GM18858 (cell line): ENCODE results near the gene CABYR.

Experiments used
- ATAC-seq: cut with Tn5 transposase; IDR thresholded peaks from one replicate; pipeline ENCODE4 v1.9.1; 2021; ENCODE audit not compliant: unreplicated experiment

Gene CABYR, protein sequence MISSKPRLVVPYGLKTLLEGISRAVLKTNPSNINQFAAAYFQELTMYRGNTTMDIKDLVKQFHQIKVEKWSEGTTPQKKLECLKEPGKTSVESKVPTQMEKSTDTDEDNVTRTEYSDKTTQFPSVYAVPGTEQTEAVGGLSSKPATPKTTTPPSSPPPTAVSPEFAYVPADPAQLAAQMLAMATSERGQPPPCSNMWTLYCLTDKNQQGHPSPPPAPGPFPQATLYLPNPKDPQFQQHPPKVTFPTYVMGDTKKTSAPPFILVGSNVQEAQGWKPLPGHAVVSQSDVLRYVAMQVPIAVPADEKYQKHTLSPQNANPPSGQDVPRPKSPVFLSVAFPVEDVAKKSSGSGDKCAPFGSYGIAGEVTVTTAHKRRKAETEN

DNA sequence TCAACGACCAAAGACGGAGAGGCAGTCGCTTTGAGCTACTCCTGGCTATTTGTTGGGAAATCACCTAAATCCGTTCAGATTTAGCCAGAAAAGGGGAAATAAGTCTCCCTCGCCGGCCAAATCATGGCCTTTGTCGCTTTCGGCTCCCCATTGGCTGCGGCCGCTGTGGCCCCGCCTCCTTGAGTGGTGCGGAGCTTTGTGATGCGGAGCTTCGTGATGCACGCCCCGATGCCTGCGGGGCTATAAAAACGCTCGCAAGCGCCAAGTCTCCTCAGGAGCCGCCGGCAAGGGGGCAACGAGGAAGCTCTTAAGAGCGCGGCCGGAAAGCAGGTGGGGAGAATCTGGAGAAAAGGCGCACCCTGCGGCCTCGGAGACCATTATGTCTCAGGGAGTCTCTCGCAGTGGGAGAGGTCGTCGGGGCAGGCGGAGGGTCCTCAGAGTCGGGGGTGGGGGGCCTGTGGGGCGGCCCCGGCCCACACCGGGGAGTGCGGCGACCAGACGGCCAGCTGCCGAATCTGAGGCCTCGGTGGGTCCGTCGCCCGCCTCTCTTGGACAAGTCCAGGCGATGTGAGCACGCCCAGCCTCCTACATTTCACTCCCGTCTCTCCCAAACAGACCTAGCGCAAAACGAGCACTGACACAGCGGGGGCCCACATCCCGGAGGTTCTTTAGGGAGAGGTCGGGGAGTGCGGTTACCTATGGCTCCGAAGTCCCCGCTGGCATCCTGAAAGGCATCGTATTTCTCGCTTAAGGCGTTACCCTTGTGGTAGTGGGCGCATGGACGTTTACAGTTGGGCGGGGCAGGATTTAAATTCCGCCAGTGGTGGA, at the start of gene CABYR:
Gene CABYR (plus strand): TSS at position 274 of the 828 bp plus-strand sequence. CDS start 4,053 bp downstream, outside the sequence.
- peak; percentile 74 for ATAC-seq

DNA sequence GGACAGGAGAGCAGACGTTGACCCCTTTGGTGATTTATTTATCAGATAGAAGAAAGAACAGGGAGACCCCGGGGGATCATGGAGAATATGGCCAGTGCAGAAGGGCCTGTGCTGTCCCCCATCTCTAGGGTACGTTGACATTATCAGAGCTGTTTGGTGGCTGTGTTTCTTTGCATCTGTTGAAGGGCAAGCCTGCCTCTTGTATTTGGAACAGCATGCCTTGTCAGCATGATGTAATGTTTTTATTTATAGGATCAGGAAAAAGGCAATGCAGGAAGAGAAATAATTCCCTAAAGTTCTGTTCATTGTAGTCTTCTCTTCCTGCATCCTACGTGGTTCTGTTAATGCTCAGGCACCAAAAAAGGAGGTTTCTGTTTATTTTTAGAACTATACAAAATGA, 49.8 kb upstream of the CABYR start:
- no peak for ATAC-seq

DNA sequence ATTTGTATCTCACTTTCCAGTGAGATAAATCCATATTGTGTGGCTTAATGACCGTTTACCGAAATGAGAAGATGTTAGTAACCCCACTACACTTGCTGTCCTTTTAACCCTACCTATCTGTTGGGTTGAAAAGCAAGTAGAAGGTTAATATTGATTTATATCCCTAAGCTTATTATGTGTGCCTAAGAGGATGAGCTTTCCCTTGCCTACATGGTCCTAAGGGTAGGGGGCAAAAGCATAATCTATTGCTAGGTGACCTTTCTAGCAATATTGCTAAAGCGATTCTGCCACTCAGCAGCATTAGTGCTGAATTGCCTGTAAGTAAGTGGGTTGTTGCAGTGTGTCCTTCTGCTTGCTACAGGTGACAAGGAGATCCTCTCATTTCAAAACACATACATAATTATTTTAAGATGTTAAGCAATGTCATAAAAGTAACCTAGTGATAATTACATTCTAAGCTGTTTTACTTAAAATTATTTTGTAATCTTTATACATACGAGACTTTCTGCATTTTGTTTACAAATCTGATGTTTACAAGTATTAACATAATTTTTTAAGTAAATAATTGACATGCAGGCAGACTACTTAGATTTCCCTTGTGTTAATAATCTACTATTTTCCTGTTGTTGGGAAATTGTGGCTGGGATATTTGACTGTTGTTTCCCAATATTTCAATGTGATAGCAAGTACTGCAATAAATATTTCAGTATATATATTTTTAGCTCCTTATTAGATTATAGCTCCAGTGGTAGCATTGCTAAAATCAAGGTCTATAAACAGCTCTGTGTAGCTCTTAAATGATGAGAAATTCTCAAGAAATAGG, 49.1 kb upstream of the CABYR start:
- no peak for ATAC-seq

DNA sequence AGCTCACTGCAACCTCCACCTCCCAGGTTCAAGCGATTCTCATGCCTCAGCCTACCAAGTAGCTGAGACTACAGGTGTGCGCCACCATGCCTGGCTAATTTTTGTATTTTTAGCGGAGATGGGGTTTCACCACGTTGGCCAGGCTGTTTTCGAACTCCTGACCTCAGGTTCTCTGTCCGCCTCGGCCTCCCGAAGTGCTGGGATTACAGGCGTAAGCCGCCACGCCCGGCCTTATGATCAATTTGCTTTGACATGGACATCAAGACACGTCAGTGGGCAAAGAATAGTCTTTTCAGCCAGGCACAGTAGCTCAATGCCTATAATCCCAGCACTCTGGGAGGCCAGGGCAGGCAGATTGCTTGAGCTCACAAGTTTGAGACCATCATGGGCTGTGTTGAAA, 48.0 kb upstream of the CABYR start:
- no peak for ATAC-seq

DNA sequence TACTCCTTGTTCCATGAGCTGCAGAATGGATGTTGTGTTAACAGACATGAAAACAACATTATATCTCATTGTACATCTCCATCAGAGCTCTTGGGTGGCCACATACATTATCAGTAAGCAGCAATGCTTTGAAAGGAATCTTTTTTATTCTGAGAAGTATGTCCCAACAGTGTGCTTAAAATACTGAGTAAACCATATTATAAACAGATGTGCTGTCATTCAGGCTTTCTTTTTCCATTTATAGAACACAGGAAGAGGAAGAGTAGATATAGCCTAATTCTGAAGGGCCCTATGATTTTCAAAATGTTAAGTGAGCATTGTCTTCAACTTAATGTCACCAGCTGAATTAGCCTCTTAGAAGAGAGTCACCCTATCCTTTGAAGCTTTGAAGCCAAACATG, 44.3 kb upstream of the CABYR start:
- no peak for ATAC-seq

DNA sequence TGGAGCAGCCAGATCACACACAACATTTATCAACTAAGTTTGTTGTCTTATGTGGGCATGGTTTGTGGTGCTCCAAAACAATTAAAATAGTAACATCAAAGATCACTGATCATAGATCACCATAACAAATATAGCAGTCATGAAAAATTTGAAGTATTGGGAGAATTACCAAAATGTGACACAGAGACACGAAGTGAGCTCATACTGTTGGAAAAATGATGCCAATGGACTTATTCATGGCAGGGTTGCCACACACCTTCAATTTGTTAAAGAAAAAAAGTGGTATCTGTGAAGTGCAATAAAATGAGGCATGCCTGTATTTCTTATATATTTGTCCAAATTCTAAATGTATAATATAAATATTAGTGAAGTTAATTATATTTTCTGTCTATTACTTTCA, 42.9 kb upstream of the CABYR start:
- no peak for ATAC-seq

DNA sequence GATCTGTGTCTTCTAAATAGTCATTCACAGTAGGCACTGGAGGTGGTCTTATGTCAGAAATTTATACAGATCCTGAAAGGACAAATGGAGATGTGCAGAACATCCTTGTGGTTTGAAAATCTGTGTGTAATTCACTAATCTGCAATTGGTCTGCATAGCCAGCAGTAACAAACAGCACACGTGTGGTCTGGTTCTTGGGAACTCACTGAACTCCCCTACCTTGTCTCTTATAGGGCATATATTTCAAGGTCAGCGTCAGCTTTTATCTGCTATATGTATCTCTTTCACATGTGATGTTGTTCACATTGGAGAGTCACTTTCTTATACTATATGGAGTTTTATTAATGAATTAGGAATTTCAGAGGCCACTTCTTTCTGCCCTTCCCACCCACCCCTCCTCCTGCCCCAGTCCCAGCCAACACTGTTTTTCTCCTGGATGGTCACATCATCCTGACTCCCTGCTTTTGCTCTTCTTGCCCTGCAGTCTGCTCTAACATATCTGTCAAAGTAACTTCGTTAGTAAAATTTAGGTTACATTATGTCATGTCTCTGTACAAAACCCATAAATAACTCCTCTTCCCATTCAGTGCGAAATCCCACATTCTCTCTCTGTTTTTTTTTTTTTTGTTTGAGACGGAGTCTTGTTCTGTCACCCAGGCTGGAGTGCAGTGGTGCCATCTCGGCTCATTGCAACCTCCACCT, 35.4 kb upstream of the CABYR start:
- ATAC-seq: no peak

DNA sequence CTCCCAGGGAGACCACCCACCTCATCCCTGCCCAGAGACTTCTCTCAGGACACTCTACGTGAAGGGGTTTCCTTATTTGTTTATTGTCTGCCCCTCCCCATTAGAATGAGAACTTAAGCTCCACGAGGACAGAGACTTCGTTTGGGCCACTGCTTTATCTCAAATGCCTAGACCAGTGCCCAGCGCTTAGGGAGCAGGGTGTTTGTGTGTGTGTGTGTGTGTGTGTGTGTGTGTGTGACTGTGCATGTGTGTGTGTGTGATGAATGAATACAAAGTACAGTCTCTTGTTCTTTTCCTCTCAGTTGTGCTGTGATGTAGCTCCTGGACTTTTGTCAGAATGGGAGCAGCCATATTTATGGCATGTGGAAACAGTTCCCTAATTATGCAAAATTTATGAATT, 34.4 kb upstream of the CABYR start:
- no peak for ATAC-seq

DNA sequence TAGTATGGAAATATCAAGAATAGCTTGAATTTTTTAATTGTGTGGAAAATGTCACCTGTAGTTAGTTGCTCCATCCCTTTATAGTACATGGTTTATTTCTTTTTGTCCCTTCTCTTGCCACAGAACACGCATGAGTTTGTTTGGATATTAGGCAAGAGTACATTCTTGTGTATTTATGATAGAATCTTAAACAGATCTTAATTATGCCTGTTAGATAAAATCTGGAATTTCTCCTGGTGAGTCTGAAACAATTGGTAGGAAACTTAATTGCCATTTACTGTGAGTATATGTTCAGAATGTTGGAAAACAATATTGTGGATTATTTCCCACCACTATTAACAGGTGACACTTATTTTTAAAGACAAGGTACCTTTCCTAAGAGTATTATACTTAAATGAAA, 30.2 kb upstream of the CABYR start:
- no peak for ATAC-seq

DNA sequence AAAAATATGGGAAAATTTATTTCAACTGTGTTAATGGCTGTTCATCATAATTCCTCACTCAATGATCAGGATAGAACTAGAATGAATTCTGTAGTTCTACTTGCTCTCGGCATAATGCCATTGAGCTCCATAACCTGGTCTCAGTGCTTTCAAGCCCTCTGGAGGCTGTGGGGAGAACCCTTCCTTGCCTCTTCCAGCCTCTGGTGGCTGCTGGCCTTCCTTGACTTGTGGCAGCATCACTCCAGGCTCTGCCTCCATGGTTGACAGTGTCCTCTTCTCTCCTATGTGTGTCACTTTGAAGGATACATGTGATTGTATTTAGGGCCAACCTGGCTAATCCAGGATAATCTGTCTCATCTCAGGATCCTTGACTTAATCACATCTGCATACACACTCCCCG, 26.9 kb upstream of the CABYR start:
- no peak for ATAC-seq

DNA sequence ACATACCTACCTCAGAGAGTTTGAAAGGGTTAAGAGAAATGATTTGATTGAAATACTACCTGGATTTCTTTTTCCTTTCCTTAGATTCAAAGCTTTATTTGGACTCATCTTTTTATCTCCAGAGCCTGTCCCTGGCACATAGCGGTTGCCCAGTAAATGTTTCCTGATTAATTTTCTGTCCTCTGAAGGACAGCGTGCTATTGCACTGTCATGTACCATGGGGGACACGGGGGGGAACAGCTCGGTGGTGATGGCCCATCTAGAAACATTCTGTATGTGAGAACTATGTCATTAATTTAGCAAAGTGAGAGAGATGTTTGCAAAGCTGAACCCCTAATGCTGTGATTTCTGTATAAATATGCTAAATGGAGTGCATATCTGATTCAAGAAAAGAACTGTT, 26.4 kb upstream of the CABYR start:
- ATAC-seq: no peak

DNA sequence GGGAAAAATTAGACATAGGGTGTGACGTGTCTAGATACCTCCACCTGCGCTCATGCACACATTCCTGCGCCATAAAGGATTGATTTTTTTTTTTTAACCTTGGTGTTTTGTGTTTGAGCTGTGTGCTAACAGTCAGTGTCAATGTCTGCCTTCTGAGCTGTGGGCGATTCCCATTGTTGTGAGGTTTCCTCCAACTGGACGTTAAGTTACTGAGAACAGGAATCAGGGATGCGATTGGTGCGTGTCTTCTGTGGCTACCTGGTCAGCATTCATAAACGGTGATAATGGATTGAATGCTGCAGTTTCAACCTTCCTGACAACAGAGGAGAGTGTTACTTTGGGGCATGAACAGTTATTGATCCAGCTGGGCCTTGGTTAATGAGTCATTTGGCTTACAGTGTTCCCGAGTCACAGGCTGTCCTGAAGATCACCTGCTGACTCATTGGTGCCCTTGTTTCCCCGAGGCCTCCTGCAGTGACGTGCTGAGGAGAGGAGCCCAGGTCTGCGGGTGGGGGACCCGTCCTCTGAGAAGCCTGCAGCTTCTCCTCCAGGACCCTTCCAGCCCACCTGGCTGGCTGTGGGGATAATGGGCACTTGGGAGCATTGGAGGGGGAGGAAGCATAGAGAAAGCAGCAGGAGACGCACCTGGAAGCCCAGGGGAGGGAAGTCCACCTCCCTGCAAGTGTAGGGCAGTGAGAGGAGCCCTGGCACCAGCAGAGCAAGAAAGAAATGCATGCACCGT, 25.8 kb upstream of the CABYR start:
- no peak for ATAC-seq

DNA sequence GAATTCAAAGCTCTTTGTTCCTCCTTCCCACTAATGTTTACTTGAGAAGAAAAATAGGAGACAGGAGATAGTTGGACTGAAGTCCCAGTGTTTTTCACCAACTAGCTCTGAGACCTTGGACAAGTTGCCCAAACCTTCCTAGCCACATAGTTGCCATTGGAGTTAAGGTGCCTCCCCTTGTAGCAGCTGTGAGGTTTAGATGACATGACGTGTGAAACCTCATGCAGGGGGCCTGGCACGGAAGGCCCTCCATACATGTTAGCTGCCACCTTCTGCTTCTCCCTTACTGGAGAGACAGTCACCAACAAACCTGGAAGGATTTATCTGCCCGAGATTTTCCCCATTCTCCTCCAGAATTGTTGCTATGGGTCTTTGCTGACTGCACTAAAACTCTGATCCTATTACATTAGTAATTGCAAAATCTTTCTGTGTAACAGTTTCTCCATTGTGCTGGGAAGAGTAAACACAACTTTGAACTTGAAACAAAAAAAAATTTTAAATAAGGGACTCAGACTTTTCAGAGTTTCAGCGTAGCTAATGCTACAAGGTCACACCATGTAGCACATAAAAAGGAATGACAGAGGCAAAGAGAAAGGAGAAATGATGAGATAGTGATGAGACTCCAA, 23.8 kb upstream of the CABYR start:
- no peak for ATAC-seq

DNA sequence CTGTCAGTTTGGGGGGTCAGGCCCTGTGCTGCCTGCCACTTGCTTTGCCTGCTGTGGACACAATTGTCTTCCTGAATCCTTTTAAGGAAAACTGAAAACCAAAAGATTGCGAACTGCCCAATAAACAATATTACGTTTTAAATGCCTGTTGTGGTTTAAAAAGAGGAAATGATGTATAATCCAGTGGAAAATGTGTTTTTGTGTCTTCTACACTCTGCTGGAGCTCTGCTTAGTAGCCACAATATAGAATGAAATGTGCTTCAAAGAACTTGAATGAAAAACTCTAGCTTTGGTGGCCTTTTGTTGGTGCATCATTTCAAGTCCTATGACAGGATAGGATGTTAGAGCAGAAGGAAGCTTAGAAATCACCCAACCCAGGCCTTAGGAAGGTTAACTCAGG, 23.2 kb upstream of the CABYR start:
- ATAC-seq: no peak

DNA sequence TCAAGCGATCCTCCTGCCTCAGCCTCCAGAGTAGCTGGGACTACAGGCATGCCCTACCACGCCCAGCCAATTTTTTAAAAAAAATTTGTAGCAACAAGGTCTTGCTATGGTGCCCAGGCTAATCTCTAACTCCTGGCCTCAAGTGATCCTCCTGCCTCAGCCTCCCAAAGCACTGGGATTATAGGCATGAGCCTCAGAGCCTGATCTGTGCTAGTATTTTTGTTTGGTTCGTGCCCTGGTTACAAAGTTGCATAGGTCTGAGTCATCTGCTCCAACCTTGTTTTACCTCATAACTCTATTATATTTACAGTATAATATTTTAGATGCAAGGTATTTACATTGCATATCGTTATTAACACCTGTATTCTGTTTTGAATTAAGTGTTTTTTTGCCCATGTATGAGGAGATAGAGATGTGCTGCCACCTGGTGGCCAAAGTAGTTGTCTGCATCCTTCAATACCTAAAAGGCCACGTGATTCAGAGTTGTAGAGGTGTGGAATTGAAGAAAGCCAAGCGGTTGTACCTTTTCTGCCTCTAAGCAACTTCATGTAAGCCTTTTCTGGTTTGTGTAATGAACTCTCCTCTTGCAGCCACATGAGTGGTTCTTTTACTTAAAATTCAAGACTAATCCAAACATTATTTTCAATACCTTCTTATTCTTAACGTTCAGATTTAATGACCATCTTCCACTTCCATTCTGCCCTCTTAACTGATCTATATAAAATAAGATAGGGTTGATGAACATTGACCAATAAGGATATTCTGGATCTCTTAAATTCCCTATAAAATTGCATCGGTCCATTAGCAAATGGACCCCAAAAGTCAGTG, 19.9 kb upstream of the CABYR start:
- peak; percentile 79 for ATAC-seq

DNA sequence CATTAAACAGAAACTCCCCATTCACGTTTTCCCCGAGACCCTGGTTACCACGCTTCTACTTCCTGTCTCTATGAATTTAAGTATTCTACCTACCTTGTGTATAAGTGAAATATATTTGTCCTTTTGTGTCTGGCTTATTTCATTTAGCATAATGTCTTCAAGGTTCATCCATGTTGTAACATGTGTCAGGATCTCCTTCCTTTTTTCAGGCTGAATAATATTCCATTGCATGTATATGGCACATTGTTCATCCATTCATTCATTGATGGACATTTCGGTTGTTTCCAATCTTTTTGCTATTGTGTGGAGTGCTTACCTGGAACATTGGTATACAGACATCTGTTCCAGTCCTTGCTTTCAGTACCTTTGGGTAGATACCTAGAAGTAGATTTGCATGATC, 18.2 kb upstream of the CABYR start:
- no peak for ATAC-seq

DNA sequence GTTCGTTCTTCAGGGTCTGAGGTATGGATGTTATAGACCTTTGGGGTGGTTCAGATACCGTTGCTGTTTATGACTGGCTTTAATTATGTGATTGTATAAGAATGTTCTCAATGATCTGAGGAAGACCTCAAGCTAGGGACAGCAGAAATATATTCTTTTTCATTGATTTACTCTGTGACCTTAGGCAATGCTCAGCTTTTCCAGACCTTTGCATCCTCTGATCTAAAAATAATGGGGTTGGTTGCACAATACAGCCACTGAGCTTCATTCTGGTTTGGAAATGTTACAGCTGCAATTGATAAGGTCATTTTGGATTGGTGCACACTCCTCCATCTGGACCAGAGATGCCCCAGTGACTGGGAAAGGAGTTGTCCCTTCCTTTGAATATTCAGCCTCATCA, 17.2 kb upstream of the CABYR start:
- ATAC-seq: no peak

DNA sequence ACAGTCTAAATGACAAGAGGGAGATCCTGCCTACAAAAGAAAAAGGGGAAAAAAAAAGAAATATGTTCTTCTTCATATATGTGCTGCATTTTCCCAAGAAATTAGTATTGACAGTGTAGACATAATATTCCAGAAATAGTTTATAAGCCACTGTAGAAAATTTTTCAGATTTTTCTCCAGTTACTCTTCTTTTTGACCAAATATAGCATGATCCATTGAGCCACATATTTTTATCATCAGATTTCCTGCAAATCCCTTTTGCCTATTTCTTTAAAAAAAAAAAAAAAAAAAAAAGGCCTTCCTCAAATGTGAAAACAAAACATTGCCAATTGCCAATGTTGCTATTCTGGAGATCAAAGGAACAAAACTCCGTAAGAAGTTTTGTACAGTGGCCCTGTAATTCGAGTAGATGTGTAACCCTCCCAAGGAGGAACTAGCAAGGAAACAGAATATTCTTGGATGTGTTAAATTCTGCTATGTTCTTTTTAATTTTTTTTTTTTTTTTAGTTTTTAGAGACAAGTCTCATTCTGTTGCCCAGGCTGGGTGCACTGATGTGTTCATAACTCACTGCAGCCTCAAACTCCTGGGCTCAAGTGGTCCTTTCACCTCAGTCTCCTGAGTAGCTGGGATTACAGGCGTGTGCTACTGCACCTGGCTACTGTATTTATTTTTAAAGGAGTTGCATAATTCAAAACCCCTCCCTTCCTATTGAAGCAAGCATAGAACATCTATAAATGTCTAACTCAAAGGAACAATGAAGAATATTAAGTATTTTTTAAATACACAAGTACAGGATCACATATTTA, 12.5 kb upstream of the CABYR start:
- no peak for ATAC-seq
